CD8-positive, alpha-beta memory T cell (primary cell): ENCODE results near the gene DCP1B. TPM values are rescaled to one million over a fixed set of nuclear protein-coding genes. Genes with fewer than 3 reads are reported as not detected.

Experiments used
- CTCF ChIA-PET: fragments of 350-600 bp; sonication (Branson Sonifier 250); formaldehyde crosslinking; loops from one replicate; lab custom pipeline; 2021; ENCODE audit warnings: antibody characterized with exemption; lab: Charles Lee
- POLR2A ChIA-PET: fragments of 350-600 bp; sonication (Branson Sonifier 250); formaldehyde crosslinking; loops from one replicate; lab custom pipeline; 2021; ENCODE audit warnings: antibody characterized with exemption; lab: Charles Lee
- DNase-seq, 5 donors: peaks; one replicate each; pipeline versions ENCODE4 v3.0.0 to v3.0.0-alpha.2; 2020 to 2022; ENCODE audit warnings: mixed read lengths in 1 of 5
- H3K27ac ChIP-seq: one replicate; pipeline ENCODE4 v1.7.0; 2013; ENCODE audit warnings: low read depth, mild to moderate bottlenecking, low read length, moderate library complexity
- H3K27me3 ChIP-seq: 2 replicates; pipeline ENCODE4 v1.7.0; 2013; ENCODE audit warnings: low read length, mild to moderate bottlenecking; ENCODE audit not compliant: insufficient read depth, poor library complexity, severe bottlenecking
- H3K36me3 ChIP-seq: 2 replicates; pipeline ENCODE4 v1.7.0; 2013; ENCODE audit warnings: mild to moderate bottlenecking, low read length, moderate library complexity; ENCODE audit not compliant: insufficient read depth
- H3K4me1 ChIP-seq: 2 replicates; pipeline ENCODE4 v1.7.0; 2013; ENCODE audit warnings: mild to moderate bottlenecking, low read length, moderate library complexity; ENCODE audit not compliant: insufficient read depth
- H3K4me3 ChIP-seq: 2 replicates; pipeline ENCODE4 v1.7.0; 2013; ENCODE audit warnings: mild to moderate bottlenecking, low read length
- H3K9me3 ChIP-seq: 2 replicates; pipeline ENCODE4 v1.7.0; 2013; ENCODE audit warnings: mild to moderate bottlenecking, low read length
- H3K27ac Mint-ChIP-seq, 8 donors: one replicate each; pipeline ENCODE4 v1.8.0; 2020 to 2021; ENCODE audit warnings: mixed read lengths in 8 of 8, mild to moderate bottlenecking in 6 of 8, inconsistent platforms in 3 of 8, moderate library complexity in 3 of 8
- H3K27me3 Mint-ChIP-seq, 2 donors: one replicate each; pipeline ENCODE4 v1.8.0; 2020 to 2021; ENCODE audit warnings: mixed read lengths in 2 of 2, mild to moderate bottlenecking in 1 of 2, moderate library complexity in 1 of 2
- H3K36me3 Mint-ChIP-seq, 3 donors: one replicate each; pipeline ENCODE4 v1.8.0; 2020 to 2021; ENCODE audit warnings: mixed read lengths in 3 of 3, inconsistent platforms in 1 of 3, mild to moderate bottlenecking in 1 of 3
- H3K4me1 Mint-ChIP-seq, 3 donors: one replicate each; pipeline ENCODE4 v1.8.0; 2020 to 2021; ENCODE audit warnings: mixed read lengths in 3 of 3, inconsistent platforms in 1 of 3, mild to moderate bottlenecking in 1 of 3
- H3K4me3 Mint-ChIP-seq, 7 donors: one replicate each; pipeline ENCODE4 v1.8.0; 2020 to 2021; ENCODE audit warnings: mixed read lengths in 7 of 7, mild to moderate bottlenecking in 6 of 7, moderate library complexity in 4 of 7, inconsistent platforms in 2 of 7
- H3K9me3 Mint-ChIP-seq, 5 donors: one replicate each; pipeline ENCODE4 v1.8.0; 2020 to 2022; ENCODE audit warnings: mixed read lengths in 5 of 5, mild to moderate bottlenecking in 3 of 5, moderate library complexity in 2 of 5, inconsistent platforms in 1 of 5
- polyA plus RNA-seq: library from polyadenylated mRNA; unstranded; fragments of 300-500 nt; fragmentation: Illumina TruSeq; gene quantifications from one replicate; pipeline ENCODE4 v1.2.3, GENCODE V29; 2021
- total RNA-seq, 2 experiments: library from RNA; stranded (reverse); gene quantifications; one replicate each; pipeline ENCODE4 v1.2.3, GENCODE V29; 2021

DCP1B gene
- total and polyA plus RNA-seq, 3 experiments from 2014 or later: 13.9 to 26.0 (median 16.7) TPM

DNA sequence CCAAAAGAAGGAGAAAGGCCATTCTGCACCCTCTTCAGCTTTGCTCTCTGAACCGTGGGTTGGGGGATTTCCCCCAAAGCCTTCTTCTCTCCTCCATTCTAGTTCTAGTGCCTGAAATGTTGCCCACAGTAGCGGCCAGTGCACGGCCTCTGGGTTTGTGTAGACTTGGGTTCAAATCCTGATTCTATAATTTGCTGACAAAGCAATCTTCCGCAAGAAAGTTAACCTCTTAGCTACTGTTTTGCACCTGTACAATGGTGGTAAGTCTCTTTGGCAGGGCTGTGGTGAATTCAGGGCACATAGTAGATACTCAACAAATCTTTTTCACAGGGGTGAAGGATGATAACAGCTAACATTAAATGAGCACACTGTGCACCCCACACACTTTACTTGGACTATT is 42.7 kb upstream of the DCP1B start:
- Mint-ChIP-seq H3K27me3 (peaks cover 29 to 82% of the 10 kb centered on the region in 2 donors), H3K9me3 (peaks cover 0 to 2% (median 0%) of the 10 kb centered on the region in 5 donors), H3K27ac (peak overlapping the region in 1 of 8 donors; percentile 48), H3K4me1 (peaks cover 6 to 17% (median 7%) of the 10 kb centered on the region in 3 donors), H3K36me3 (no peaks in the 10 kb centered on the region), H3K4me3 (no peak overlapping the region)
- CTCF ChIA-PET: no interaction called here
- H3K36me3 ChIP-seq: no peaks in the 10 kb centered on the region
- peaks cover 9% of the 10 kb centered on the region for H3K27me3 ChIP-seq
- POLR2A ChIA-PET: no interaction called here
- DNase-seq: no peak
- H3K27ac ChIP-seq: no peak overlapping the region
- no peak overlapping the region for H3K4me3 ChIP-seq
- H3K9me3 ChIP-seq: no peaks in the 10 kb centered on the region
- H3K4me1 ChIP-seq: peaks cover 2% of the 10 kb centered on the region

DNA sequence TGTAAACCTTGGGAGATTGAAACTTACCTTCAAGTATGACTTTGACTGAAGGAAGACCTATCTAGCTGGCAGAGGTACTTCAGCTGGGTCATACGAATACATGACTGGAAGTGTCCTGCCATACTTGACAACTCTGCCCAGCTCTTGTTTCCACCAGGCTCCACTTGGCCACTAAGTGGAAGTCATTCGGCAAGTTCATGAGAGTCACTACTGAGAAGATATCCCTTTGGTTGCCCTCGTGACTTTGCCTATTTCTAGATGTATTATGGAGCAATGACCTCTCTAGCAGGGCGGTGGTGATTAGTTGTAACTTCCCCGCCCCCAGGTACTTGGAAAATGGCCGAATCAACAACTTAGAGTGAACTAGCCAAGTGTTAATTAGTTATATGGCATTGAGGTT is 39.9 kb upstream of the DCP1B start:
- Histone ChIP-seq H3K27ac (no peak overlapping the region), H3K9me3 (no peaks in the 10 kb centered on the region), H3K36me3 (no peaks in the 10 kb centered on the region), H3K4me3 (no peak overlapping the region), H3K4me1 (no peaks in the 10 kb centered on the region), H3K27me3 (no peaks in the 10 kb centered on the region)
- ChIA-PET CTCF (interaction anchor here (2.4 kb wide), 1 partner anchor 10 kb away, joined by 6 read pairs; no protein-coding TSS in a partner anchor), POLR2A (no interaction called here)
- H3K36me3 Mint-ChIP-seq: no peaks in the 10 kb centered on the region
- no peak overlapping the region for H3K27ac Mint-ChIP-seq
- peaks cover 19 to 67% of the 10 kb centered on the region in 2 donors for H3K27me3 Mint-ChIP-seq
- no peaks in the 10 kb centered on the region for H3K9me3 Mint-ChIP-seq
- DNase-seq: no peak
- H3K4me3 Mint-ChIP-seq: no peak overlapping the region
- H3K4me1 Mint-ChIP-seq: no peaks in the 10 kb centered on the region

DNA sequence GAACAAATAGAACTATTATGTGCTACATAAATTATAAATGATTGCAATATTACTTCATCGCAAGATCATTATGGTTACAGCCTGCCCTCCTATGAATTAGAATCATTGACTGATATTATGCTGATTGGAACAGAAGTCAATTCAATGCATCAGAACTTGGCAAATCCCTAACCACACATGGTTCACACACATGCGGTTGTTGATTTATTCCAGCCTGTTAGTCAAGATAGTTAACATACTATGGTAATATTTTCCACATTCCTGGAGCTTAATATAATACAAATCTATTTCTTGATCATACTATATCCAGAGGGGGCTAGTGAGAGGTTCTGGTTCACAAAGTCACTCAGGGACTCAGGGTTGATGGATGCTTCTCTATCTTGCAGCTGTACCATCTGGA is 38.8 kb upstream of the DCP1B start:
- DNase-seq: no peak
- peaks cover 19 to 68% of the 10 kb centered on the region in 2 donors for H3K27me3 Mint-ChIP-seq
- no peaks in the 10 kb centered on the region for H3K36me3 Mint-ChIP-seq
- no peaks in the 10 kb centered on the region for H3K36me3 ChIP-seq
- no peaks in the 10 kb centered on the region for H3K9me3 Mint-ChIP-seq
- no peaks in the 10 kb centered on the region for H3K9me3 ChIP-seq
- H3K4me3 ChIP-seq: no peak overlapping the region
- no peaks in the 10 kb centered on the region for H3K4me1 ChIP-seq
- CTCF ChIA-PET: no interaction called here
- no peak overlapping the region for H3K27ac Mint-ChIP-seq
- POLR2A ChIA-PET: no interaction called here
- H3K27me3 ChIP-seq: no peaks in the 10 kb centered on the region
- H3K27ac ChIP-seq: no peak overlapping the region
- H3K4me3 Mint-ChIP-seq: no peak overlapping the region
- no peaks in the 10 kb centered on the region for H3K4me1 Mint-ChIP-seq

DNA sequence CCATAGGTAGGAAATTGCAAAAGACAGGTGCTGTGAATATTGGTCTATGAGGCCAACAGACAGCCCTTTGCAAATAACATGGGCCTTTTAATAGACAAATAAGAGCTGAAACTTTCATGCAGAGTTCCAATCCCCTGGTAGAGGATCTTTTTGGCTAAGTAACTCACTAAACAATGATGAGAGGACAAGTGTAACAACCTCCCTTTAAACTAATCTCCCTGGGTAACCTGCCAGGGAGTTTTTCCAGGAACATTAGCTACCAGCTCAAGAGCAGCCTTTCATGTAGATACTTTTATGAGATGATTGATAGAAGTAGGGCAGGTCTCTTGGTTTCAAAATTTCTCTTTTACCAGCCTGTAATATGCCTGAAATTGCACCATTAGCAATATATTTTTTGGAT is 34.8 kb upstream of the DCP1B start:
- H3K4me3 Mint-ChIP-seq: no peak overlapping the region
- Histone ChIP-seq H3K36me3 (no peaks in the 10 kb centered on the region), H3K4me1 (peaks cover 11% of the 10 kb centered on the region), H3K27ac (no peak overlapping the region), H3K9me3 (no peaks in the 10 kb centered on the region), H3K27me3 (peaks cover 10% of the 10 kb centered on the region), H3K4me3 (no peak overlapping the region)
- ChIA-PET CTCF (no interaction called here), POLR2A (no interaction called here)
- DNase-seq: no peak
- H3K9me3 Mint-ChIP-seq: no peaks in the 10 kb centered on the region
- no peak overlapping the region for H3K27ac Mint-ChIP-seq
- H3K36me3 Mint-ChIP-seq: no peaks in the 10 kb centered on the region
- H3K27me3 Mint-ChIP-seq: peaks cover 22 to 58% of the 10 kb centered on the region in 2 donors
- H3K4me1 Mint-ChIP-seq: peaks cover 12 to 18% (median 14%) of the 10 kb centered on the region in 3 donors

DNA sequence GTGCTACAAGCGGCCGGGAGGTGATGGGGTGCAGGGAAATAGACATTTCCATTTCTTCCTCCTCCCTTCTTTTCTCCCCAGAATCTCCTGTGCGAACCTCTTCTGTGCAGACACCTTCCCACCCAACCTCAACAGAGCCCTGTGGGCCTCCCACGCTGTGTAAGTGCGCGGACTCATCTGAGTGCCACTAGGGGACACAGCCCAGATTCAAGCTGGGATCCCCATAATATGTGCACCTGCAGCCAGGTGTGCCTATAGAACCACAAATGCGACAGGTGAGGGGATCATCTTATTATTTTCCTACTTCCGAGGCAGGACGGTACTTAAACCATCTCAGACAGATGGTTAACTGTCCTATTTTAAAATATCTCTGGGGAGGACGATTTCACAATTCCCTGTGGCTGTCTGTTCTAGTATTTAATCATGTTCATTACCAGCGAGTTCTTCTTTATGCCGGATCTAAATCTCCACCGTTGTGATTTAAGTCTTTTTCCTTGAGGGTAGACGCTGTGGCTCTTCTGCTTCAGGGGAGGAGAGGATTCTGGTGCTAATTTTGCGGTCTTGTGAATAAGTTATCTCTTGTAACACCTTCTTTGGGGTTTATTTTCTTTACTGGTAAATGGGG is 31.3 kb upstream of the DCP1B start:
- H3K27me3 Mint-ChIP-seq: peaks cover 23 to 59% of the 10 kb centered on the region in 2 donors
- Histone ChIP-seq H3K27me3 (peaks cover 22% of the 10 kb centered on the region), H3K27ac (no peak overlapping the region), H3K4me1 (peaks cover 11% of the 10 kb centered on the region), H3K9me3 (no peaks in the 10 kb centered on the region), H3K36me3 (no peaks in the 10 kb centered on the region), H3K4me3 (peak overlapping the region; percentile 70)
- POLR2A ChIA-PET: no interaction called here
- peaks cover 12 to 19% (median 19%) of the 10 kb centered on the region in 3 donors for H3K4me1 Mint-ChIP-seq
- CTCF ChIA-PET: interaction anchor here (1.3 to 1.9 kb wide), 2 partner anchors 9 to 244 kb away, joined by 3 to 6 read pairs; no protein-coding TSS in a partner anchor
- no peaks in the 10 kb centered on the region for H3K36me3 Mint-ChIP-seq
- no peaks in the 10 kb centered on the region for H3K9me3 Mint-ChIP-seq
- no peak overlapping the region for H3K27ac Mint-ChIP-seq
- H3K4me3 Mint-ChIP-seq: peak overlapping the region; percentile 61 to 86 (median 74)
- peak in 1 of 5 donors; percentile 6 for DNase-seq

DNA sequence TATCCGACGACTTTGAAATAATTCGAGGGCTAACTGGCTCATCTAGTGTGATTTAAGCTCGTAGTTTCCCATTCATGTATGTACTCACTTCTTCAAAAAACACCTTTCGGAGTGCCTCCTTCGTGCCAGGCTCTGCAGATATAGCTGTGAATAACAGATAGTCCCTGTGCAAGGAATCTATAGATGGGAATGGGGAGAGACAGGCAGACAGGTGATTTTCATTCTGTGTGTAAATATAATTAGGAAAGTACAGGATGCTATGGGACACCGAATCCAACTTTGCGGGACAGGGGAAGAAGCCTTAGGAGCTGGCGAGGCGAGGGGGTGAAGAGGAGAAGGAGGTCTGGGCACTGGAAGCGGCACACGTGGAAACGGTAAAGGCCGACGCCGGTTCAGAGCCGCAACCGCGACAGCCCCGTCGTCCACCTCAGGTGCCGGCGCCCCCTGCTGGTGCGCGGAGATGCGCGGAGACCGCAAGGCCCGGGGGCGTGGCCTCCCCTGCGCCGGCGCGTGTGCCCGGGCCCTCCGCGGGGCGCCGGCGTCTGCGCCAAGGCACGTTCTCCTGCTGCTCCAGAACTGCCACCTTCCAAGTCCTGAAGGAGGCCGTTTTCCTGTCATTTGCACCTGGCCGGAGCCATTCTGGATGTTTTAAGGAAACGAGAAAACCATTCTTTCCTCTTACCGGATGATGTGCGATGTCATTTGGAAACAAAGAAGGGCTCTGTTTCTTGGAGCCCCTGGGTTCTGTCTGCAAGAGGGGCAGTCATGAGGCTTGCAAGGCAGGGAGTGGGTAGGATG is 30.6 kb upstream of the DCP1B start:
- Histone ChIP-seq H3K27me3 (peaks cover 22% of the 10 kb centered on the region), H3K9me3 (no peaks in the 10 kb centered on the region), H3K4me3 (peak overlapping the region; percentile 70), H3K4me1 (peaks cover 11% of the 10 kb centered on the region), H3K27ac (no peak overlapping the region), H3K36me3 (no peaks in the 10 kb centered on the region)
- H3K4me3 Mint-ChIP-seq: peak overlapping the region; percentile 61 to 86 (median 74)
- DNase-seq: peak; percentile 79 to 87 (median 80)
- ChIA-PET POLR2A (no interaction called here), CTCF (interaction anchor here (0.7 to 2.1 kb wide), 16 partner anchors 10 to 381 kb away, joined by 3 to 8 read pairs (median 4); no protein-coding TSS in a partner anchor)
- H3K4me1 Mint-ChIP-seq: peaks cover 12 to 19% (median 19%) of the 10 kb centered on the region in 3 donors
- peak overlapping the region in 2 of 8 donors; percentile 6 to 40 for H3K27ac Mint-ChIP-seq
- H3K27me3 Mint-ChIP-seq: peaks cover 26 to 62% of the 10 kb centered on the region in 2 donors
- H3K36me3 Mint-ChIP-seq: no peaks in the 10 kb centered on the region
- no peaks in the 10 kb centered on the region for H3K9me3 Mint-ChIP-seq

DNA sequence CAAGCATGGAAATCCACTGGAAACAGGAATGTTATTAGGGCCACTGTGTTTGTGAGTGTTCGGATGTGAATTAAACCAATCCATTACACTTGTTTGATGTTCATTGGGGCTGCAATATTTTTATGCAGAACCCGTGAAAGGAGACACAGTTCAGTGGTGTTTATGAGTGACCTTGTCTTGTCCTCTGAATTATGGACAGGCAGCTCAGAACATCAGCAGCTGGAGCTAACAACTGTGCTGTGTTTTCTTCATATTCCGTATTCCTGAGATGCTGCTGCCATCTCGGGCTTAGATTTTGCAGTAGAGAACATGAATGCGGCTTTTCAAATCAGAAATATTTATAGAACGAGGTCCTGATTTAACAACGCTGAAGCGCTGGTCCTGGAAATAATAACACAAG is 28.2 kb upstream of the DCP1B start:
- H3K27me3 ChIP-seq: peaks cover 22% of the 10 kb centered on the region
- no peak for DNase-seq
- H3K4me3 Mint-ChIP-seq: no peak overlapping the region
- no peaks in the 10 kb centered on the region for H3K9me3 Mint-ChIP-seq
- H3K27me3 Mint-ChIP-seq: peaks cover 32 to 54% of the 10 kb centered on the region in 2 donors
- CTCF ChIA-PET: interaction anchor here (1.1 kb wide), 1 partner anchor 21 kb away, joined by 3 read pairs; no protein-coding TSS in a partner anchor
- POLR2A ChIA-PET: no interaction called here
- H3K9me3 ChIP-seq: no peaks in the 10 kb centered on the region
- no peaks in the 10 kb centered on the region for H3K36me3 Mint-ChIP-seq
- peaks cover 11% of the 10 kb centered on the region for H3K4me1 ChIP-seq
- peaks cover 12 to 19% (median 19%) of the 10 kb centered on the region in 3 donors for H3K4me1 Mint-ChIP-seq
- no peak overlapping the region for H3K27ac Mint-ChIP-seq
- no peak overlapping the region for H3K27ac ChIP-seq
- no peak overlapping the region for H3K4me3 ChIP-seq
- no peaks in the 10 kb centered on the region for H3K36me3 ChIP-seq

DNA sequence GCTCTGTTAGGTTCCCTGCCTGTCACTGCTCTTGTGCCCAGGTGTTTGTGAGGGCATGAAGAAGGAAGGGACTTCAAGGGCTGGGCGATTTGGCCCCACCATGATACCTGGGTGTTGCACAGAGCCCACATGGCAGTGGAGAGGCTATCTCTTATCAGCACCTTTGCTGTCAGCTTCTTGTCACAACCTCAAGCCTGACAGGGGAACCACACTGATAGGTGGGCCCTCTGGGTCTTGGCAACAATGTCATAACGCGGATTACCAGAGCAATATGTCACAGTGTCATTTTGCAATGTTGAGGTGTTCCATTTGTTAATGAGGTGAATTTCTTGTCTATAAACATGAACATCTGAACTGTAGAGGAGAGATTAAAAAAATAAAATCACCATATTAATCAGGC is 25.6 kb upstream of the DCP1B start:
- Histone ChIP-seq H3K9me3 (no peaks in the 10 kb centered on the region), H3K4me1 (peaks cover 5% of the 10 kb centered on the region), H3K36me3 (no peaks in the 10 kb centered on the region), H3K27me3 (peaks cover 19% of the 10 kb centered on the region), H3K27ac (no peak overlapping the region), H3K4me3 (no peak overlapping the region)
- H3K4me1 Mint-ChIP-seq: peaks cover 4 to 11% (median 8%) of the 10 kb centered on the region in 3 donors
- H3K27me3 Mint-ChIP-seq: peaks cover 20 to 46% of the 10 kb centered on the region in 2 donors
- POLR2A ChIA-PET: no interaction called here
- CTCF ChIA-PET: no interaction called here
- H3K4me3 Mint-ChIP-seq: no peak overlapping the region
- H3K9me3 Mint-ChIP-seq: no peaks in the 10 kb centered on the region
- no peak overlapping the region for H3K27ac Mint-ChIP-seq
- no peak for DNase-seq
- no peaks in the 10 kb centered on the region for H3K36me3 Mint-ChIP-seq
